Sigmoid colon (tissue), 7 donors: ENCODE results near the gene CSNK1A1. TPM values are rescaled to one million over a fixed set of nuclear protein-coding genes. Genes with fewer than 3 reads are reported as not detected.

Source experiments
- DNase-seq: peaks from one replicate; pipeline ENCODE4 v3.0.0-alpha.2; 2019
- H3K27ac ChIP-seq, 4 donors: fragments of 200-600 bp; sonication (generic); one replicate each; pipeline ENCODE4 v1.5.1; 2016 to 2019; ENCODE audit warnings: mild to moderate bottlenecking in 1 of 4
- H3K27me3 ChIP-seq, 3 donors: fragments of 200-600 bp; sonication (generic); one replicate each; pipeline ENCODE4 v1.5.1; 2019; ENCODE audit warnings: mild to moderate bottlenecking in 1 of 3
- H3K36me3 ChIP-seq, 4 donors: fragments of 200-600 bp; sonication (generic); one replicate each; pipeline ENCODE4 v1.5.1; 2016 to 2019
- H3K4me1 ChIP-seq, 4 donors: fragments of 200-600 bp; sonication (generic); one replicate each; pipeline ENCODE4 v1.5.1; 2017 to 2019
- H3K4me3 ChIP-seq, 4 donors: fragments of 200-600 bp; sonication (generic); one replicate each; pipeline ENCODE4 v1.5.1; 2017 to 2019; ENCODE audit warnings: mild to moderate bottlenecking in 2 of 4, moderate library complexity in 1 of 4
- H3K9me3 ChIP-seq, 4 donors: fragments of 200-600 bp in 3 of 4; sonication (generic) in 3 of 4; one replicate each; pipeline versions ENCODE4 v1.5.1 to v1.6.1; 2013 to 2019
- CTCF ChIP-seq, 4 experiments: fragments of 450-650 bp in 3 of 4; fragments of 200-600 bp in 1 of 4; IDR thresholded peaks; one replicate each; pipeline ENCODE4 v1.5.1; 2016 to 2019; ENCODE audit warnings: antibody characterized with exemption in 4 of 4, mild to moderate bottlenecking in 3 of 4, moderate library complexity in 2 of 4
- EP300 ChIP-seq, 4 donors: sonication (generic); formaldehyde crosslinking; IDR thresholded peaks; one replicate each; pipeline ENCODE4 v1.6.1; 2017; ENCODE audit warnings: antibody characterized with exemption in 4 of 4
- POLR2A ChIP-seq, 2 donors: fragments of 450-650 bp; IDR thresholded peaks; one replicate each; pipeline ENCODE4 v1.6.1; 2016; ENCODE audit warnings: antibody characterized with exemption in 2 of 2, mild to moderate bottlenecking in 2 of 2, moderate library complexity in 2 of 2
- POLR2AphosphoS5 ChIP-seq, 4 donors: sonication (generic); formaldehyde crosslinking; IDR thresholded peaks; one replicate each; pipeline ENCODE4 v1.6.1; 2017; ENCODE audit warnings: antibody characterized with exemption in 4 of 4
- WGBS, 2 donors: extraction: QIAGEN DNeasy Blood & Tissue Kit; methylation state at CpG; one replicate each; pipeline ENCODE4 v1.1.7; 2013; 5-methylcytosine and 5-hydroxymethylcytosine counted together
- intact Hi-C: fragments of 100-400 bp; cut with DNase I; formaldehyde crosslinking; loops from one replicate; pipeline ENCODE4 v1.15.1; 2023
- polyA plus RNA-seq, 3 donors: library from polyadenylated mRNA; stranded (reverse); fragments of 200-250 nt; gene quantifications; one replicate each; pipeline ENCODE4 v1.2.3, GENCODE V29; 2013
- total RNA-seq, 4 donors: library from RNA; depleted of rRNA; stranded (reverse); fragments of >200 nt; gene quantifications; one replicate each; pipeline ENCODE4 v1.1.0, GENCODE V29; 2016
- donor health status: healthy with polysubstance abuse.
- donor health status: Bipolar disorder and iron deficiency.
- donor health status: healthy.

CSNK1A1 gene
- total and polyA plus RNA-seq, 7 donors: 85.3 to 298 (median 214) TPM

GRCh38 chr5:149510136-149510535 is 41.1 kb downstream of the CSNK1A1 start:
- peaks cover 22 to 79% (median 58%) of the 10 kb centered on the region in 4 donors for H3K36me3 ChIP-seq
- H3K27ac ChIP-seq: no peak overlapping the region

GRCh38 chr5:149504677-149505076 is 46.6 kb downstream of the CSNK1A1 start:
- Histone ChIP-seq H3K36me3 (peaks cover 26 to 96% (median 58%) of the 10 kb centered on the region in 4 donors), H3K4me3 (no peak overlapping the region), H3K9me3 (no peaks in the 10 kb centered on the region), H3K27me3 (no peaks in the 10 kb centered on the region), H3K4me1 (peaks cover 0 to 18% (median 6%) of the 10 kb centered on the region in 4 donors), H3K27ac (peak overlapping the region in 3 of 4 donors; percentile 45 to 69 (median 56))
- no peak for DNase-seq
- intact Hi-C loops: no loop called here
- no peak for TF ChIP-seq EP300 (IDR thresholded peaks at IDR 0.05)
- no peak for TF ChIP-seq CTCF (IDR thresholded peaks at IDR 0.05)
- no peak for TF ChIP-seq POLR2AphosphoS5 (IDR thresholded peaks at IDR 0.05)
- no peak for TF ChIP-seq POLR2A (IDR thresholded peaks at IDR 0.05)
- WGBS, 2 donors: 94 to 96% methylated on average over 2 of the region's 2 CpGs

More at GRCh38 chr5:149510136-149510535, 41.1 kb downstream of the CSNK1A1 start:
- Histone ChIP-seq H3K4me3 (no peak overlapping the region), H3K27me3 (no peaks in the 10 kb centered on the region), H3K4me1 (peaks cover 0 to 23% (median 17%) of the 10 kb centered on the region in 4 donors), H3K9me3 (no peaks in the 10 kb centered on the region)
- WGBS, 2 donors: 72 to 86% methylated on average over 1 of the region's 1 CpG
- DNase-seq: no peak
- intact Hi-C loops: no loop called here
- TF ChIP-seq POLR2A (IDR thresholded peaks at IDR 0.05) (no peak), POLR2AphosphoS5 (IDR thresholded peaks at IDR 0.05) (no peak), CTCF (IDR thresholded peaks at IDR 0.05) (no peak), EP300 (IDR thresholded peaks at IDR 0.05) (no peak)

GRCh38 chr5:149503006-149503405 is 48.2 kb downstream of the CSNK1A1 start:
- H3K4me1 ChIP-seq: peaks cover 0 to 24% (median 6%) of the 10 kb centered on the region in 4 donors
- no peak for DNase-seq
- H3K27ac ChIP-seq: peak overlapping the region in 3 of 4 donors; percentile 45 to 69 (median 56)
- no peaks in the 10 kb centered on the region for H3K9me3 ChIP-seq
- no peak overlapping the region for H3K4me3 ChIP-seq
- no peak for TF ChIP-seq EP300 (IDR thresholded peaks at IDR 0.05)
- no peak for TF ChIP-seq POLR2A (IDR thresholded peaks at IDR 0.05)
- no peak for TF ChIP-seq CTCF (IDR thresholded peaks at IDR 0.05)
- TF ChIP-seq POLR2AphosphoS5 (IDR thresholded peaks at IDR 0.05): no peak
- intact Hi-C loops: no loop called here
- no peaks in the 10 kb centered on the region for H3K27me3 ChIP-seq
- WGBS, 2 donors: 94 to 97% methylated on average over 2 of the region's 2 CpGs
- H3K36me3 ChIP-seq: peaks cover 12 to 94% (median 46%) of the 10 kb centered on the region in 4 donors

GRCh38 chr5:149500922-149501582 is 50.2 kb downstream of the CSNK1A1 start:
- no peak for DNase-seq
- peaks cover 0 to 43% (median 25%) of the 10 kb centered on the region in 4 donors for H3K4me1 ChIP-seq
- intact Hi-C loops: no loop called here
- WGBS, 2 donors: 79 to 86% methylated on average over 5 of the region's 5 CpGs
- peaks cover 7 to 86% (median 36%) of the 10 kb centered on the region in 4 donors for H3K36me3 ChIP-seq
- no peaks in the 10 kb centered on the region for H3K27me3 ChIP-seq
- H3K9me3 ChIP-seq: no peaks in the 10 kb centered on the region
- H3K4me3 ChIP-seq: no peak overlapping the region
- peak overlapping the region in 3 of 4 donors; percentile 35 to 69 (median 44) for H3K27ac ChIP-seq
- TF ChIP-seq EP300 (IDR thresholded peaks at IDR 0.05) (no peak), POLR2A (IDR thresholded peaks at IDR 0.05) (no peak), POLR2AphosphoS5 (IDR thresholded peaks at IDR 0.05) (no peak), CTCF (IDR thresholded peaks at IDR 0.05) (no peak)
